Suprapubic skin (tissue), 4 donors: ENCODE data around the gene MSRB1. TPM values are rescaled to one million over a fixed set of nuclear protein-coding genes. Genes with fewer than 3 reads are reported as not detected.

Experiments
- DNase-seq, 2 donors: peaks; one replicate each; pipeline ENCODE4 v3.0.0-alpha.2; 2019; ENCODE audit warnings: low spot score in 2 of 2
- H3K27ac ChIP-seq: fragments of 200-600 bp; sonication (generic); one replicate; pipeline ENCODE4 v1.5.1; 2019
- H3K27me3 ChIP-seq: fragments of 200-600 bp; sonication (generic); one replicate; pipeline ENCODE4 v1.5.1; 2019
- H3K36me3 ChIP-seq: fragments of 200-600 bp; sonication (generic); one replicate; pipeline ENCODE4 v1.5.1; 2019
- H3K4me1 ChIP-seq: fragments of 200-600 bp; sonication (generic); one replicate; pipeline ENCODE4 v1.5.1; 2019
- H3K4me3 ChIP-seq: fragments of 200-600 bp; sonication (generic); one replicate; pipeline ENCODE4 v1.5.1; 2019; ENCODE audit warnings: mild to moderate bottlenecking
- H3K9me3 ChIP-seq: fragments of 200-600 bp; sonication (generic); one replicate; pipeline ENCODE4 v1.5.1; 2019
- CTCF ChIP-seq, 2 donors: fragments of 200-600 bp in 1 of 2; fragments of 450-650 bp in 1 of 2; sonication (generic) in 1 of 2; IDR thresholded peaks; one replicate each; pipeline ENCODE4 v1.5.1; 2016 to 2019; ENCODE audit warnings: antibody characterized with exemption in 2 of 2, mild to moderate bottlenecking in 1 of 2, moderate library complexity in 1 of 2
- EP300 ChIP-seq: sonication (generic); formaldehyde crosslinking; IDR thresholded peaks from one replicate; pipeline ENCODE4 v1.6.1; 2017; ENCODE audit warnings: antibody characterized with exemption
- POLR2A ChIP-seq, 2 donors: fragments of 450-650 bp; IDR thresholded peaks; one replicate each; pipeline ENCODE4 v1.6.1; 2017; ENCODE audit warnings: antibody characterized with exemption in 2 of 2, mild to moderate bottlenecking in 2 of 2, moderate library complexity in 2 of 2
- POLR2AphosphoS5 ChIP-seq, 3 donors: sonication (generic); formaldehyde crosslinking; IDR thresholded peaks; one replicate each; pipeline ENCODE4 v1.6.1; 2017; ENCODE audit warnings: antibody characterized with exemption in 3 of 3
- WGBS: methylation state at CpG from one replicate; pipeline ENCODE4 v1.1.5; 2018; 5-methylcytosine and 5-hydroxymethylcytosine counted together
- total RNA-seq, 4 donors: library from RNA; depleted of rRNA; stranded (reverse); fragments of >200 nt; gene quantifications; one replicate each; pipeline ENCODE4 v1.1.0, GENCODE V29; 2016

Gene MSRB1
- total RNA-seq, 4 donors from 2014 or later, result 14.9 to 28.6 (median 23.5) TPM

- Histone ChIP-seq H3K4me1 (peaks cover 11% of the 10 kb centered on the region), H3K36me3 (no peaks in the 10 kb centered on the region), H3K4me3 (no peak overlapping the region), H3K27me3 (no peaks in the 10 kb centered on the region), H3K9me3 (no peaks in the 10 kb centered on the region), H3K27ac (no peak overlapping the region)
- WGBS, result 26% methylated on average over 6 of the region's 7 CpGs
- TF ChIP-seq POLR2AphosphoS5 (IDR thresholded peaks at IDR 0.05) (no peak), POLR2A (IDR thresholded peaks at IDR 0.05) (no peak), EP300 (no peak), CTCF (IDR thresholded peaks at IDR 0.05) (no peak)
- DNase-seq, result no peak
Observed at GRCh38 chr16:1950047-1950446, 7.0 kb upstream of the MSRB1 start.

GRCh38 chr16:1949507-1949906, 6.5 kb upstream of the MSRB1 start:
- Histone ChIP-seq H3K27me3 (no peaks in the 10 kb centered on the region), H3K9me3 (no peaks in the 10 kb centered on the region), H3K27ac (no peak overlapping the region), H3K36me3 (no peaks in the 10 kb centered on the region), H3K4me1 (peaks cover 11% of the 10 kb centered on the region), H3K4me3 (no peak overlapping the region)
- TF ChIP-seq POLR2AphosphoS5 (IDR thresholded peaks at IDR 0.05) (no peak), CTCF (IDR thresholded peaks at IDR 0.05) (no peak), POLR2A (IDR thresholded peaks at IDR 0.05) (no peak), EP300 (no peak)
- WGBS, result 76% methylated on average over 6 of the region's 11 CpGs
- DNase-seq, result no peak

- no peaks in the 10 kb centered on the region for H3K9me3 ChIP-seq
- no peaks in the 10 kb centered on the region for H3K36me3 ChIP-seq
- no peaks in the 10 kb centered on the region for H3K27me3 ChIP-seq
- no peak overlapping the region for H3K4me3 ChIP-seq
- H3K4me1 ChIP-seq, result peaks cover 25% of the 10 kb centered on the region
- TF ChIP-seq POLR2AphosphoS5 (IDR thresholded peaks at IDR 0.05) (no peak), POLR2A (IDR thresholded peaks at IDR 0.05) (no peak), EP300 (no peak), CTCF (IDR thresholded peaks at IDR 0.05) (no peak)
- no peak overlapping the region for H3K27ac ChIP-seq
- 71% methylated on average over 1 of the region's 9 CpGs for WGBS
- DNase-seq, result no peak
Observed at GRCh38 chr16:1947369-1947670, 4.3 kb upstream of the MSRB1 start.

GRCh38 chr16:1946495-1947368, 3.7 kb upstream of the MSRB1 start:
- WGBS, result no CpG with 5 or more reads among the region's 38 CpGs
- DNase-seq, result no peak
- Histone ChIP-seq H3K36me3 (no peaks in the 10 kb centered on the region), H3K27me3 (no peaks in the 10 kb centered on the region), H3K27ac (no peak overlapping the region), H3K9me3 (no peaks in the 10 kb centered on the region), H3K4me1 (peaks cover 31% of the 10 kb centered on the region), H3K4me3 (no peak overlapping the region)
- TF ChIP-seq CTCF (IDR thresholded peaks at IDR 0.05), result no peak
- no peak for TF ChIP-seq POLR2A (IDR thresholded peaks at IDR 0.05)
- no peak for TF ChIP-seq POLR2AphosphoS5 (IDR thresholded peaks at IDR 0.05)
- TF ChIP-seq EP300, result no peak

GRCh38 chr16:1945559-1946391, 2.8 kb upstream of the MSRB1 start:
- Histone ChIP-seq H3K9me3 (no peaks in the 10 kb centered on the region), H3K4me3 (no peak overlapping the region), H3K27ac (no peak overlapping the region), H3K36me3 (peaks cover 5% of the 10 kb centered on the region), H3K4me1 (peaks cover 32% of the 10 kb centered on the region), H3K27me3 (no peaks in the 10 kb centered on the region)
- DNase-seq, result no peak
- 94% methylated on average over 17 of the region's 19 CpGs for WGBS
- TF ChIP-seq EP300 (no peak), POLR2AphosphoS5 (IDR thresholded peaks at IDR 0.05) (no peak), CTCF (IDR thresholded peaks at IDR 0.05) (no peak), POLR2A (IDR thresholded peaks at IDR 0.05) (no peak)
